Uterus (tissue), 2 donors: ENCODE results near the gene TLE1.

ENCODE experiments used
- CTCF ChIP-seq, 4 experiments: fragments of 200-600 bp in 2 of 4; fragments of 450-650 bp in 2 of 4; sonication (generic) in 2 of 4; IDR thresholded peaks; one replicate each; pipeline ENCODE4 v1.5.1; 2016 to 2019; ENCODE audit warnings: antibody characterized with exemption in 4 of 4, mild to moderate bottlenecking in 2 of 4, moderate library complexity in 1 of 4
- POLR2A ChIP-seq, 2 donors: fragments of 450-650 bp; IDR thresholded peaks; one replicate each; pipeline ENCODE4 v1.6.1; 2016; ENCODE audit warnings: antibody characterized with exemption in 2 of 2, mild to moderate bottlenecking in 1 of 2, moderate library complexity in 1 of 2

GRCh38 chr9:81625969-81626368 lies 63.4 kb downstream of the TLE1 start:
- TF ChIP-seq CTCF (IDR thresholded peaks at IDR 0.05) = no peak
- no peak for TF ChIP-seq POLR2A (IDR thresholded peaks at IDR 0.05)
